Breast epithelium (tissue), 4 donors: Measurements from ENCODE around the gene ARID1B. TPM values are rescaled to one million over a fixed set of nuclear protein-coding genes. Genes with fewer than 3 reads are reported as not detected.

Experiments
- DNase-seq, 2 donors: peaks; one replicate each; pipeline ENCODE4 v3.0.0-alpha.2; 2019; ENCODE audit warnings: low spot score in 2 of 2
- H3K27ac ChIP-seq, 2 donors: fragments of 200-600 bp; sonication (generic) in 1 of 2; one replicate each; pipeline ENCODE4 v1.5.1; 2016 to 2019; ENCODE audit warnings: mild to moderate bottlenecking in 1 of 2
- H3K27me3 ChIP-seq, 2 donors: fragments of 200-600 bp; sonication (generic) in 1 of 2; one replicate each; pipeline versions ENCODE4 v1.5.1 to v1.6.0; 2017 to 2019; ENCODE audit warnings: control low read depth in 1 of 2, mild to moderate bottlenecking in 1 of 2
- H3K36me3 ChIP-seq: fragments of 200-600 bp; one replicate; pipeline ENCODE4 v1.5.1; 2019
- H3K4me1 ChIP-seq, 2 donors: fragments of 200-600 bp; sonication (generic); one replicate each; pipeline ENCODE4 v1.5.1; 2016 to 2019; ENCODE audit warnings: control low read depth in 1 of 2
- H3K4me3 ChIP-seq, 3 donors: fragments of 200-600 bp; sonication (generic); 1 replicate in 2 of 3; 2 replicates in 1 of 3; pipeline ENCODE4 v1.5.1; 2016 to 2019; ENCODE audit warnings: mild to moderate bottlenecking in 3 of 3, moderate library complexity in 2 of 3
- H3K9me3 ChIP-seq, 2 donors: fragments of 200-600 bp; sonication (generic) in 1 of 2; one replicate each; pipeline ENCODE4 v1.5.1; 2016 to 2019; ENCODE audit warnings: control low read depth in 1 of 2
- POLR2A ChIP-seq: fragments of 450-650 bp; IDR thresholded peaks from one replicate; pipeline ENCODE4 v1.6.1; 2016; ENCODE audit warnings: antibody characterized with exemption, mild to moderate bottlenecking, moderate library complexity
- POLR2AphosphoS5 ChIP-seq, 3 donors: sonication (generic); formaldehyde crosslinking; IDR thresholded peaks; one replicate each; pipeline ENCODE4 v1.6.1; 2017; ENCODE audit warnings: antibody characterized with exemption in 3 of 3
- intact Hi-C: fragments of 100-400 bp; cut with DNase I; formaldehyde crosslinking; loops from one replicate; pipeline ENCODE4 v1.15.1; 2023; ENCODE audit warnings: low total_unique reads
- total RNA-seq, 3 donors: library from RNA; depleted of rRNA; stranded (reverse); fragments of >200 nt; gene quantifications; one replicate each; pipeline ENCODE4 v1.1.0, GENCODE V29; 2016
- TF ChIP-seq, protein P1 (sequence below), 3 donors: fragments of 450-650 bp; IDR thresholded peaks; one replicate each; pipeline ENCODE4 v1.5.1; 2016 to 2017; ENCODE audit warnings: antibody characterized with exemption in 3 of 3, mild to moderate bottlenecking in 3 of 3, moderate library complexity in 3 of 3

The ARID1B gene
- total RNA-seq, 3 donors from 2014 or later, result 99.9 to 205 (median 131) TPM

- DNase-seq, result no peak
- H3K4me3 ChIP-seq, result no peak overlapping the region
- no peaks in the 10 kb centered on the region for H3K27me3 ChIP-seq
- H3K36me3 ChIP-seq, result no peaks in the 10 kb centered on the region
- H3K4me1 ChIP-seq, result peaks cover 0 to 14% of the 10 kb centered on the region in 2 donors
- peak overlapping the region; percentile 76 for H3K27ac ChIP-seq
- H3K9me3 ChIP-seq, result no peaks in the 10 kb centered on the region
- intact Hi-C loops, result no loop called here
- TF ChIP-seq, protein P1, sequence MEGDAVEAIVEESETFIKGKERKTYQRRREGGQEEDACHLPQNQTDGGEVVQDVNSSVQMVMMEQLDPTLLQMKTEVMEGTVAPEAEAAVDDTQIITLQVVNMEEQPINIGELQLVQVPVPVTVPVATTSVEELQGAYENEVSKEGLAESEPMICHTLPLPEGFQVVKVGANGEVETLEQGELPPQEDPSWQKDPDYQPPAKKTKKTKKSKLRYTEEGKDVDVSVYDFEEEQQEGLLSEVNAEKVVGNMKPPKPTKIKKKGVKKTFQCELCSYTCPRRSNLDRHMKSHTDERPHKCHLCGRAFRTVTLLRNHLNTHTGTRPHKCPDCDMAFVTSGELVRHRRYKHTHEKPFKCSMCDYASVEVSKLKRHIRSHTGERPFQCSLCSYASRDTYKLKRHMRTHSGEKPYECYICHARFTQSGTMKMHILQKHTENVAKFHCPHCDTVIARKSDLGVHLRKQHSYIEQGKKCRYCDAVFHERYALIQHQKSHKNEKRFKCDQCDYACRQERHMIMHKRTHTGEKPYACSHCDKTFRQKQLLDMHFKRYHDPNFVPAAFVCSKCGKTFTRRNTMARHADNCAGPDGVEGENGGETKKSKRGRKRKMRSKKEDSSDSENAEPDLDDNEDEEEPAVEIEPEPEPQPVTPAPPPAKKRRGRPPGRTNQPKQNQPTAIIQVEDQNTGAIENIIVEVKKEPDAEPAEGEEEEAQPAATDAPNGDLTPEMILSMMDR (IDR thresholded peaks at IDR 0.05), result no peak
- TF ChIP-seq POLR2AphosphoS5 (IDR thresholded peaks at IDR 0.05), result no peak
- TF ChIP-seq POLR2A, result no peak
These were observed 109.2 kb downstream of the ARID1B start for GRCh38 chr6:156886409-156886808.

DNA sequence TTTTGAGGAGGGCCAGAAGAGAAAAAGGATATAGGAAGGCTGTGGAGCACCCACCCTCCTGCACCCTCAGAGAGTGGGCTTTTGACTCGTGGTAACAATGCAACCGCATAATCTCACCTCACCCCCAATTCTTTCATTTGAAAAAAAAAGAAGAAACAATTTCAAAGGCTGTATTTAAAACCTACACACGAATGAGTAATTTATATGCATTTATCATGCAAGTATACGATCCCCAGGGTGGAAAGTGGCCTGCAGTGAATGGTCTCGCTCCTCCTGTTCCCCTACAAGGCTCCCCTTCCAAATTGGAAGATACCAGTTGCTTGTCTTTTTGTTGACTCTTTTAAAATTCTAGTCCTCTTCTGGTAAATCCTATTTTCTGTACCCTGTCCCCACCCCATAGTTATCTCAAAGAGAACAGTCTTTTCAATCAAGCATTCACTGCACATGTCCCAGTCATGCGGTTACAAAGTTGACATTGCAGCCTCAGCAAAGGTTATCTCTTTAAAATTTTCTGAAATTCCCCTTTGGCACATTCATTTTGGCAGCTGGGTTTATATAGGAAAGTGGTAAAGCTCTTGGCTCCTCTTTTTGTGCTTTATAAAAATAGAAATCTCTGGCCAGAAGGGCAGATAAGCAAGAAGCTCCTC, 110.6 kb downstream of the ARID1B start:
- no peak overlapping the region for H3K27ac ChIP-seq
- no peak overlapping the region for H3K4me3 ChIP-seq
- no peaks in the 10 kb centered on the region for H3K27me3 ChIP-seq
- H3K9me3 ChIP-seq, result no peaks in the 10 kb centered on the region
- H3K36me3 ChIP-seq, result no peaks in the 10 kb centered on the region
- TF ChIP-seq, protein P1 (IDR thresholded peaks at IDR 0.05), result no peak
- TF ChIP-seq POLR2A (no peak), POLR2AphosphoS5 (IDR thresholded peaks at IDR 0.05) (no peak)
- DNase-seq, result no peak
- H3K4me1 ChIP-seq, result peaks cover 0 to 7% of the 10 kb centered on the region in 2 donors
- intact Hi-C loops, result no loop called here

GRCh38 chr6:156889469-156889868, 112.3 kb downstream of the ARID1B start:
- Histone ChIP-seq H3K27ac (no peak overlapping the region), H3K4me1 (peaks cover 0 to 7% of the 10 kb centered on the region in 2 donors), H3K9me3 (no peaks in the 10 kb centered on the region), H3K4me3 (no peak overlapping the region), H3K36me3 (no peaks in the 10 kb centered on the region), H3K27me3 (no peaks in the 10 kb centered on the region)
- intact Hi-C loops, result no loop called here
- TF ChIP-seq, protein P1 (IDR thresholded peaks at IDR 0.05), result no peak
- TF ChIP-seq POLR2A (no peak), POLR2AphosphoS5 (IDR thresholded peaks at IDR 0.05) (no peak)
- DNase-seq, result no peak

DNA sequence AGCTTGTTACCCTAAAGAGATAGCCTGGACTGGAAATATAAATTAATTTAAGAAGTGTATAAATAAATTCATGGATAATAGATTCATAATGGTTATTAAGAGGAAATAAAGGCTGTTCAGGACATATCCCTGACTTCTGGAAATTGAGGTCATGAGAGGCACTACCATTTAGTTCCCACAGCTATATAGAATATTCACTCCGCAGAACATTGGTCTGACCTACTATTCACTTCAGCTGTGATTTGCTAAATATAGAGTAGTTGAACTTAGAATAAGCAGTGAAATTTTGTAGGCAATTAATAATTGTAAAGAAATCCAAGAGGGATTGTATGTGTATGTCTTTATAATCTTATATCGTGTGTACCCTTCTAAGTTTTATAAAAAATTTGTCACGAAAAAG, 112.8 kb downstream of the ARID1B start:
- TF ChIP-seq, protein P1 (IDR thresholded peaks at IDR 0.05), result no peak
- no peak for TF ChIP-seq POLR2A
- no peak for TF ChIP-seq POLR2AphosphoS5 (IDR thresholded peaks at IDR 0.05)
- Histone ChIP-seq H3K27me3 (no peaks in the 10 kb centered on the region), H3K27ac (no peak overlapping the region), H3K36me3 (no peaks in the 10 kb centered on the region), H3K4me1 (peaks cover 0 to 7% of the 10 kb centered on the region in 2 donors), H3K9me3 (no peaks in the 10 kb centered on the region), H3K4me3 (no peak overlapping the region)
- intact Hi-C loops, result no loop called here
- DNase-seq, result no peak

DNA sequence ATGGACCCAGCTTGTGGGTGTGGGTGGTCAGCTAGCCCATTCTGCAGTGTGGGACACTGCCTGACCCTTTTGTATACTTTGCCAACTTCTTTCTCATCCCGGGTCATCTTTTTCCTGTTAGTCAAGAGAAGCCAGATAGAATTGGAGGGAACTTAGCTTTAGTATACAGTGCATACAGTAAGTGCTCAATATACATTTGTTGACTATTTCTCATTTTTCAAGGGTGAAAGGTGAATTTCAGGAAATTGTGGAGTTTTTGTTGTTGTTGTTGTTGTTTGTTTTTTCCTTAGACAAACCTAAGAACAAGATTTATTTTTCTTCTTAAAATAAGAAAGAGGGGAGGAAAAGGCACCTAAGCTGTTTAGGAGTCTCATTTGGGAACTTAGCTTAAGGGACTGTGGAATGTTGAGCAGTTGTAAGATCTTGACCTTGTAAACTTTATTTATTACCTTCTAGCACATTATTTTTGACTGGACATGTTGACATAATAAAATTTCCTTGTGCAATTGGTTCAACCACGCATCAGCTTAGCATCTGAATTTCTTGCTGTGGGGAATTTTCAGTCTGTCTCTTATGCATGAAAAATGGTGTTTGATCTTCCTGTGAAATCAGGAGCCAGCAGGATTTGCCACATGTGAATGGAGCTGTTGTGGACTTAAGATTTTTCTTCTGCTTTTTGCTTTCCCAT, 113.6 kb downstream of the ARID1B start:
- intact Hi-C loops, result no loop called here
- Histone ChIP-seq H3K27ac (peak overlapping the region in 1 of 2 donors; percentile 50), H3K36me3 (no peaks in the 10 kb centered on the region), H3K4me3 (no peak overlapping the region), H3K9me3 (no peaks in the 10 kb centered on the region), H3K4me1 (peaks cover 0 to 7% of the 10 kb centered on the region in 2 donors), H3K27me3 (no peaks in the 10 kb centered on the region)
- DNase-seq, result no peak
- TF ChIP-seq POLR2AphosphoS5 (IDR thresholded peaks at IDR 0.05), result no peak
- no peak for TF ChIP-seq POLR2A
- TF ChIP-seq, protein P1 (IDR thresholded peaks at IDR 0.05), result no peak
